Left lung (tissue), 10 donors: Measurements from ENCODE around the gene AFMID. TPM values are rescaled to one million over a fixed set of nuclear protein-coding genes. Genes with fewer than 3 reads are reported as not detected.

Source experiments
- ATAC-seq: fragments of 200-7000 bp; cut with Tn5 transposase; one replicate; pipeline ENCODE4 v1.9.1; 2020; ENCODE audit warnings: moderate library complexity
- DNase-seq, 4 donors: peaks; one replicate each; pipeline ENCODE4 v3.0.0-alpha.2; 2013 to 2020
- H3K27ac ChIP-seq, 2 donors: fragments of 200-600 bp; sonication (generic) in 1 of 2; one replicate each; pipeline versions ENCODE4 v1.5.0 to v1.8.0; 2020 to 2021
- H3K27me3 ChIP-seq, 2 donors: fragments of 200-600 bp; sonication (generic) in 1 of 2; one replicate each; pipeline versions ENCODE4 v1.5.0 to v1.8.0; 2020 to 2021
- H3K36me3 ChIP-seq, 2 donors: fragments of 200-600 bp; sonication (generic) in 1 of 2; one replicate each; pipeline versions ENCODE4 v1.5.0 to v1.8.0; 2020 to 2021
- H3K4me1 ChIP-seq, 2 donors: fragments of 200-600 bp; one replicate each; pipeline ENCODE4 v1.8.0; 2021
- H3K4me3 ChIP-seq, 2 donors: fragments of 200-600 bp; sonication (generic) in 1 of 2; one replicate each; pipeline versions ENCODE4 v1.5.0 to v1.8.0; 2020 to 2021; ENCODE audit warnings: mild to moderate bottlenecking in 1 of 2
- H3K9me3 ChIP-seq, 2 donors: fragments of 200-600 bp; sonication (generic) in 1 of 2; one replicate each; pipeline versions ENCODE4 v1.5.0 to v1.8.0; 2020 to 2021
- intact Hi-C, 2 donors: fragments of 100-400 bp; cut with DNase I; formaldehyde crosslinking; loops; one replicate each; pipeline versions ENCODE4 v1.11.2 to v1.14.2; 2022
- polyA plus RNA-seq, 6 donors: library from polyadenylated mRNA; unstranded; fragments of 120-200 nt; gene quantifications; one replicate each; pipeline ENCODE4 v1.2.1, GENCODE V29; 2013; ENCODE audit not compliant: insufficient read length in 6 of 6
- total RNA-seq, 2 donors: library from RNA; stranded (reverse); fragmentation: NEBNext Ultra II Directional; extraction: Animal tissue kit (Norgen Biotek cat#: 25700); gene quantifications; one replicate each; pipeline ENCODE4 v1.2.1, GENCODE V29; 2021
- TF ChIP-seq, protein P1 (sequence below), 2 donors: fragments of 200-600 bp; sonication (generic) in 1 of 2; IDR thresholded peaks; one replicate each; pipeline versions ENCODE4 v1.5.0 to v1.8.0; 2021; ENCODE audit warnings: antibody characterized with exemption in 2 of 2
- donor health status: DM: no; HTN: yes; CAD: no.
- donor health status: DM: no; HTN: no; CAD: no.

Gene AFMID
- total and polyA plus RNA-seq, 8 donors: 31.3 to 58.9 (median 50.9) TPM

- H3K36me3 ChIP-seq: peaks cover 0 to 53% of the 10 kb centered on the region in 2 donors
Measured at GRCh38 chr17:78196716-78197115, 9.6 kb downstream of the AFMID start.

DNA sequence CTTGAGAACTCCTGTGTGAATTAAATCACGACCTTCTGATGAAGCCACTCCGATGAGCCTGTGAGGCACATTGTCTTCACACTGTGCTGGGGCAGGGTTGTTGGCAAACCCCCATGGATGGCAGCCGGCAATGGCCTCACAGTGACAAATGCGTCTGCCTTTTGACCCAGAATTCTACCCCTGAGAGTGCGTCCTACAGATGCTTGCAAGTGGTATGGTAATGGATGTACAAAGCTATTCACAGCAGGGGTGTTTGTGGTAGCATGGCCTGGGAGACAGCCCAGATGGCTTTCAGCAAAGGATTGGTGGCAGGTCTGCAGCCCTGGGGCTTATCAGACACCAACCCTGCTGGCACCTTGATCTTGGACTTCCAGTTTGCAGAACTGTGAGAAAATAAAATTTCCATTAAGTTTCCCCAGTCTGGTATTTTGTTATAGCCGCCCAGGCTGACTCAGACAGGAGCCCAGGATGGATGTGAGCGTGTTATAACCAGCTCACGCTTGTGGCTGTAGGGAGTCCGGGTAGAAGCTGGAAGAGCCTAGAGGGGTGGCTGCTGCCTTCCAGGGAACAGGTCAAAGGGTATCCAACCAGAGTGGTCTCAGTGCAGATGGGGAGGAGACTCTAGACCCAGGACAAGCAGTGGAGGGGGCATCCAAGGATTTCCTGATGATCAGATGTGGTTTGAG, 10.1 kb downstream of the AFMID start:
- Histone ChIP-seq H3K27me3 (no peaks in the 10 kb centered on the region), H3K9me3 (no peaks in the 10 kb centered on the region), H3K36me3 (peaks cover 0 to 47% of the 10 kb centered on the region in 2 donors), H3K27ac (no peak overlapping the region), H3K4me1 (peaks cover 0 to 23% of the 10 kb centered on the region in 2 donors), H3K4me3 (no peak overlapping the region)
- DNase-seq: no peak
- TF ChIP-seq, protein P1, sequence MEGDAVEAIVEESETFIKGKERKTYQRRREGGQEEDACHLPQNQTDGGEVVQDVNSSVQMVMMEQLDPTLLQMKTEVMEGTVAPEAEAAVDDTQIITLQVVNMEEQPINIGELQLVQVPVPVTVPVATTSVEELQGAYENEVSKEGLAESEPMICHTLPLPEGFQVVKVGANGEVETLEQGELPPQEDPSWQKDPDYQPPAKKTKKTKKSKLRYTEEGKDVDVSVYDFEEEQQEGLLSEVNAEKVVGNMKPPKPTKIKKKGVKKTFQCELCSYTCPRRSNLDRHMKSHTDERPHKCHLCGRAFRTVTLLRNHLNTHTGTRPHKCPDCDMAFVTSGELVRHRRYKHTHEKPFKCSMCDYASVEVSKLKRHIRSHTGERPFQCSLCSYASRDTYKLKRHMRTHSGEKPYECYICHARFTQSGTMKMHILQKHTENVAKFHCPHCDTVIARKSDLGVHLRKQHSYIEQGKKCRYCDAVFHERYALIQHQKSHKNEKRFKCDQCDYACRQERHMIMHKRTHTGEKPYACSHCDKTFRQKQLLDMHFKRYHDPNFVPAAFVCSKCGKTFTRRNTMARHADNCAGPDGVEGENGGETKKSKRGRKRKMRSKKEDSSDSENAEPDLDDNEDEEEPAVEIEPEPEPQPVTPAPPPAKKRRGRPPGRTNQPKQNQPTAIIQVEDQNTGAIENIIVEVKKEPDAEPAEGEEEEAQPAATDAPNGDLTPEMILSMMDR (IDR thresholded peaks at IDR 0.05): no peak
- intact Hi-C loops: no loop called here
- no peak for ATAC-seq

More at GRCh38 chr17:78196716-78197115, 9.6 kb downstream of the AFMID start:
- TF ChIP-seq, protein P1 (IDR thresholded peaks at IDR 0.05): no peak
- H3K9me3 ChIP-seq: no peaks in the 10 kb centered on the region
- ATAC-seq (no peak), DNase-seq (no peak)
- H3K27me3 ChIP-seq: no peaks in the 10 kb centered on the region
- intact Hi-C loops: no loop called here
- no peak overlapping the region for H3K4me3 ChIP-seq
- H3K4me1 ChIP-seq: peaks cover 0 to 23% of the 10 kb centered on the region in 2 donors
- no peak overlapping the region for H3K27ac ChIP-seq

- TF ChIP-seq, protein P1 (IDR thresholded peaks at IDR 0.05): no peak
- no peak for DNase-seq
- Histone ChIP-seq H3K27ac (peak overlapping the region in 1 of 2 donors; percentile 23), H3K9me3 (no peaks in the 10 kb centered on the region), H3K4me1 (peaks cover 0 to 30% of the 10 kb centered on the region in 2 donors), H3K36me3 (peaks cover 0 to 44% of the 10 kb centered on the region in 2 donors), H3K27me3 (no peaks in the 10 kb centered on the region), H3K4me3 (no peak overlapping the region)
- intact Hi-C loops: no loop called here
- no peak for ATAC-seq
Measured at GRCh38 chr17:78200451-78200850, 13.3 kb downstream of the AFMID start.

- Histone ChIP-seq H3K27me3 (no peaks in the 10 kb centered on the region), H3K36me3 (peaks cover 0 to 24% of the 10 kb centered on the region in 2 donors), H3K27ac (peak overlapping the region in 1 of 2 donors; percentile 41), H3K4me1 (peaks cover 0 to 37% of the 10 kb centered on the region in 2 donors), H3K9me3 (no peaks in the 10 kb centered on the region), H3K4me3 (no peak overlapping the region)
- TF ChIP-seq, protein P1 (IDR thresholded peaks at IDR 0.05): no peak
- DNase-seq (no peak), ATAC-seq (no peak)
- intact Hi-C loops: no loop called here
Measured at GRCh38 chr17:78202666-78203065, 15.5 kb downstream of the AFMID start.

GRCh38 chr17:78204387-78205123, 17.4 kb downstream of the AFMID start:
- Histone ChIP-seq H3K9me3 (no peaks in the 10 kb centered on the region), H3K4me1 (peaks cover 0 to 21% of the 10 kb centered on the region in 2 donors), H3K27me3 (no peaks in the 10 kb centered on the region), H3K4me3 (no peak overlapping the region), H3K36me3 (peaks cover 0 to 22% of the 10 kb centered on the region in 2 donors), H3K27ac (no peak overlapping the region)
- no peak for DNase-seq
- TF ChIP-seq, protein P1 (IDR thresholded peaks at IDR 0.05): no peak
- intact Hi-C loops: no loop called here
- ATAC-seq: no peak
